HG03342 (cell line): Measurements from ENCODE around the gene KDM4B.

Experiments used
- ATAC-seq: cut with Tn5 transposase; IDR thresholded peaks from one replicate; pipeline ENCODE4 v1.9.1; 2021; ENCODE audit warnings: mild to moderate bottlenecking, moderate library complexity; ENCODE audit not compliant: unreplicated experiment

KDM4B gene

GRCh38 chr19:5086230-5086629, 117.3 kb downstream of the KDM4B start:
- ATAC-seq = no peak

DNA sequence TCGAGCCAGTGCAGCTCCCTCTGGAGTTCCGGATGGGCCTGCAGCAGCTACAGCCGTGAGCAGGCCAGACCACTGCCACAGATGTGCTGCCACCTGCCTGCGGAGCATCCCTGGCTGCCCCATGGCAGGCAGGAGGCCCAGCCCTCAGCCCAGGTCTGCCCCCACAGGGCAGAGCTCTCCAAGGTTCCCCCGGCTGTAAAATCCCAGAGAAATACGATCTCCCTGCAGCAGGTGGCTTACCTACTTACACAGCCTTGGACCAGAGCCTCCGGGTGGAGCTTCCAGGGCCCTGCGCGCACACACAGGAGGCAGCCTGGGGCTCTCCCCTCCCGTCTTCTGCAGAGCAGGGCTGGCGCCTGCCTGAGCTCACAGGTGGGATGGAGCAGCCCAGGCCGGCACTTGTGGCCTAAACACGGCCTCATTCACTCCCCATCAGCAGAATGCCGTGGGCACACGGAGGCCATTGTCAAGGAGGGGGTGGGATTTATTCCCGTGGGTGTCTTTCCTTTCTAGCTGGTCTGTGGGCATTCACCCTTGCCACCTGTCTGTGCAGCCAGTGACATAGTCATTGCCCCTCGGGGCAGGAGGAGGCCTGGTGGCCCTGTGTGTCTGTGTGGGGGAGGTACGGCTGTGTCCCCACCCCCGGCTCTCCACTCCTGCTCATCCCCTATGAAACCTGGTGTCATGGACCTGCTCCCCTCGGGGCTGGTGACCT, 118.0 kb downstream of the KDM4B start:
- no peak for ATAC-seq

DNA sequence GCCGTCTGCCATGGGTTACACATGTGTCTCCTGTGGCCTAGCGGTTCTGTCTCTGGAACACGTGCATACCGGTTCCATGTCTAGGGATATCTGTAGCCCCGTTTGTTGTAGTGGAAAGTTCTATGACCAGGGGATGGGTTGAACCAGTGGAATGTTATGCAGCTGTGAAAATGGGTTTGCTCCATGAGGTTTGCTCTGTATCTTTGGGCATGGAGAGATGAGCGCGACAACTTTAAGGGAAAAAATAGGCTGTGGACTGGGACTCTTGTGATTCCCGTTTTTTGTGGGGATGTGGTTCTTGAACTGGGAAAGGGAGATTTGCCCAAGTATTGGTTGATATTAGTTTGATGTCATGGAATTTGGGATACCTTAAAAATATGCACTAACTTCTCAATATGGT, 120.4 kb downstream of the KDM4B start:
- no peak for ATAC-seq

- ATAC-seq = no peak
These were observed 121.6 kb downstream of the KDM4B start for GRCh38 chr19:5090465-5091017.

- ATAC-seq = no peak
These were observed 122.2 kb downstream of the KDM4B start for GRCh38 chr19:5091018-5091683.

DNA sequence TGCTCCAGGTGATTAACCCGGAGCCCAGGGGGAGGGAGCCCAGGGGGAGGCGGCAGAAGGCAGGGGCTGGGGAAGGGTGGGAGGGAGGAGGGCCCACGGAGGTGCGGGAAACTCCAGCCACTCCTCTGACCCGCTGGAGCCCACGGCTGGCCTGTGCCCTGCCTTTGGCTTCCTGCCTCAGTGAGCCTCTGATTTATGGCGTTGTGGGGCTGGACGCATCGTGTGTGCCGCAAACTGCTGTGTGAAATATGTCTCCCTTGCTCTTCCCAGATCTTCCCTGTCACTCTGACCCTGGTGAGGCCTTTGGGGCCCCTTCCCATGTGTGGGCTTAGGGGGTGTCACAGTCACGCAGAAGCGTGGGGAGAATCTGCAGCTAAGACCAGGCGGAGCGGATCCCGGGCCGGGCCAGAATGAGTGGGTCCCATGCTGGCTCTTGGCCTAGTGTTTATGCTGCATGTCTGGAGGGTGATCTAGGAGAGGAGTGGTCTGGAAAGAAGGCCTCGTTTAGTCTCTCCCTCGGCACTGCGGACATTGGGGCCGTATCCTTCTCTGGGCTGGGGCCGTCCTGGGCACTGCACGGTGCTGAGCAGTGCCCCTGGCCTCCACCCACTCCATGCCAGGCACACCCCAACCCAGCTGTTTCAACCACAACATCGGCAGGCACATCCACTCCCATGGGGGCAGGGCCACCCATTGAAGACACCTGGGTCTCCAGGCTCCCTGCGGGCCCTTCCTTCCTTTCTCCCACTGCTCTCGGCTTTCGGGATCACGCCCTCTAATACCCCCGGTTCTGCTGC, 123.0 kb downstream of the KDM4B start:
- no peak for ATAC-seq

DNA sequence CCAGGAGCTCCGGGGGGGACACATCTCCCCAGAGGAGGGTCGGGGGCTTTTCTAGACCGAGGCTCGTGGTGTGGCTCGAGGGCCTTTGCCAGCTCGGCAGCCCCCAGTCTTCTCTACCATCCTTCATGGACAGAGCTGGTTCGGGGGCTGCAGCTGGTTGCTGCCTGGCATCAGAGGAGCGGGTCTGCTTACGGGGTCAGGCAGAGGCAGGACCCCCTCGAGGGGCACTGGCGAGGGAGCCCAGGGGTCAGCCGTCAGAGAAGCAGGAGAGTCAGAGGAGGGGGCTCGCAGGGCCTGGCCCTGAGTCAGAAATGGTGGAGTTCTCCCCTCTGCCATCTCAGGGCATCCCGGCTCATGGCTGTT, 123.5 kb downstream of the KDM4B start:
- no peak for ATAC-seq

DNA sequence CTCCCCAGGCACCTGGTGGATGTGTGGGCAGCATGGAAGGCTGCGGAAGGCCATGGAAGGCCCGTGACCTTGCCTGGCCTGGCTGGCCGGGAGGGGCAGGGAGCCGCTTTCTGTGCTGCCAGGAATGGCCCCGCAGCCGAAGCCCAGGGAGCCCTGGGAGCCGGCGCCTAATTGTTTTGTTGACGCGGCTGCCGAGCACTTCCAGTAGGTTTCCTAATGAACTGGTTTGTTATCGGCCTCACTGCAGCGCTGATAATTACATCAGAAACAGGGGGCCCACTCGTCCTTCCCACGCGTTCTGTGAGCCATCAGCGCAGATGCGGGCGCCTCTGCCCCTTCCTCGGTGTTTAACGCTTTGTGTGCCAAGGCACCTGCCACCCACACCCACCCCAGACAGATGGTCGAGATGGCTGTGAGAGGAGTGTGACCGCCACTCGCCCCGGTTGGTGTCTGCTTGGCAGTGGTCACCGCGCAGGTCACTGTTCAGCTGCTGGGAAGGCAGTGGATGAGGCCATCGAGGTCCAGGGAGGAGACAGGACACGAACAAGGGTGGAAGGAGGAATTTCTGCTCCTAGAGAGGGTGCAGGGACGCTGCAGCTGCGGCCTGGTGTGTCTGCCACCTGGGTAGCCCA, 124.5 kb downstream of the KDM4B start:
- ATAC-seq = no peak

DNA sequence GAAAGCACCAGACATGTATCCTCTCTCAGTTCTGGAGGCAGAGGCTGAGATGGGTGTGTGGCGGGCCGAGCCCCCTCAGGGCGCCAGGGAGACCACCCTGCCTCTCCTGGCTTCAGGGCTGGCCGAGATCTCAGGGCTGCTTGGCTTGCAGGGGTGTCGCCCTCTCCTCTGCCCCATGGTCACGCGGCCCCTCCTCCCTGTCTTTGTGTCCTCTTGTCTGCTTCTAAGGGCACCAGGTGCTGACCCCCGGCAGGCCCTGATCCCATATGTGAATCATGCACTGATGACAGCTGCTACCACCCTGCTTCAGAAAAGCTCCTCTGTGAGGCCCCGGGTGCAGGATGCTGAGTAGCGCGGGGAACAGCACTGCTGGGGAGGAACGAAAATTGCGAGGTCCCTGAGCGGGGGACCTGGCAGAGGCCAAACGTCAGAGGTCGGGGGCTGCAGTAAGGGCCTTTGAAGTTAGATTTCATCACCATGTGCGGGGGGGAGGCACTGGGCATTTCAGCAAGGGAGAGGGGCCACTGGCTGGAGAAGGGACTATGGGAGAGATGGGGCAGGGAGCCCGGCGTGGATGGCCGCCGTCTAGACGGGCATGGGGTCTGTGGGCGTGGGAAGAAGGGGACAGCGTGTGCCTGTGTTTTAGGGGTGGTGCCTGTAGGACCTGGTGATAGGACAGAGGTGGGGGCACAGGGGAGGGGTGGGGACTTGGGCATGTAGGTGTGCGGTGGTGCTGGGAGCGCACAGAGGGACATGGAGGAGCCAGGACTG, 125.2 kb downstream of the KDM4B start:
- no peak for ATAC-seq

GRCh38 chr19:5094768-5095567, 126.1 kb downstream of the KDM4B start:
- ATAC-seq = no peak

GRCh38 chr19:5095568-5095850, 126.6 kb downstream of the KDM4B start:
- no peak for ATAC-seq

GRCh38 chr19:5096536-5096935, 127.6 kb downstream of the KDM4B start:
- ATAC-seq = no peak

DNA sequence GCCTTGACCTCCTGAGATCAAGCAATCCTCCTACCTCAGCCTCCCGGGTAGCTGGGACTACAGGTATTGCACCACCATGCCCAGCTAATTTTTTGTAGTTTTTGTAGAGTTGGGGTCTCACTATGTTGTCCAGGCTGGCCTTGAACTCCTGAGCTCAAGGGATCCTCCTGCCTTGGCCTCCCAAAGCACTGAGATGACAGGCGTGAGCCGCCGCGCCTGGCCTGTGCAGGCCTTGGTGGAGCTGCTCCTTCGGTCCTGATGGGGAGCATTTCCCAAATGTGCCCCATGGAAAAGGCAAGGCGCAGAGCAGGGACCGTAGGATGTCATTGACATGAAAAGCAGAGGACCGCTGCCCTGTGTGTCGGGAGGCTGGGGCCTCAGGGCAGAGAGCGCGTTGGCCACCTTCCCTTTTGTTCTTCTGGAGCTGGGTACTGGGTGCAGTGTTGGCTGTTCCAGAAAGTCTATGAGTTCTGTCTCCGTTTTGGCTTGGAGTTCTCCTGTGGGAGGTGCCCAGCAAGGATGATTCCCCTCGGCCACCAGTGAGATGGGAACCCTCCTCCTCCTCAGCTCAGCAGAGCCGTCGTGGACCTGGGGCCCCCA, 128.5 kb downstream of the KDM4B start:
- no peak for ATAC-seq

DNA sequence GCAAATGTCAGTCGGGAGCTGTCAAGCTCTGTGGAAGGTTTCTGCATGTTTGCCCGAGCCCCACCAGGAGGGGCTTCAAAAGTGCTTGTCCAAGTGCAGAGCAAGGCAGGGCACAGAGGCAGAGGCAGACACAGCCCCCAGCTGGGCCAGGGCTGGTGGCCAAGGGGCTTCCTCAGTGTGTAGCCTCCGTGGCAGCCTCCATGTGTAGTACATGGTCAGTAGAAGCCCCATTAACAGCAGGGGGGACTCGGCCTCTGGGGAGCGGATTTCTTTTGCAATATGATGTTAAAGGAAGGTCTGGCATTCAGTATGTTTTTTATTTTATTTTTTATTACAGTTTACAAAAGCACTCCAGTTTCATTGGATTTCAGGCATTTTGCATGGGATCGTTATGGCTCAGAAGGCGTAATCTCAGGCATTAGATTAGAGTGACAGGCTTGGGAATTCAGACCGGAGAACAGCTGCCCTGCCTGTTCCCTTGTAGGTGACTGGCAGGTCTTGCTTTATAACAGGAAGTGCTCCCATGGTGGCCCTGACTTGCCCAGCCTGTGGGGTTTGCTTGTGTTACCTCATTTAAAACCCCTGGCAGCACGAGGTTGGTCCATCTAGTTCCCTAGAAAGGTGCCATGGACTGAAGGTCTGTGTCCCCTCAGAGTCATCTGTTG, 129.2 kb downstream of the KDM4B start:
- ATAC-seq = no peak

DNA sequence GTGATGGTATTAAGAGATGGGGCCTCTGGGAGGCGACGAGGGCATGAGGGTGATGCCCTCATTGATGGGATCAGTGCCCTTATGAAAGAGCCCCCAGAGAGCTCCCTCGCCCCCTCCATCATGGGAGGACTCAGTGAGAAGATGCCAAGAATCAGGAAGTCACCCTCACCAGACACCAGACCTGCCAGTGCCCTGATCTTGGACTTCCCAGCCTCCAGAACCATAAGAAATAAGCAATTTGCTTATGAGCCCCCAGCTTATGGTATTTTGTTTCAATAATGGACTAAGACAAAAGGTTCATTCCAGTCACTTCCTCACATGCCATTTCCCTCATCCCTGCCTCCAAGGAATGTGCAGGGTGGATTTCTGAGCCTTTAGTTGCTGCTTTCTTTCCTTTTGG, 129.7 kb downstream of the KDM4B start:
- no peak for ATAC-seq

GRCh38 chr19:5099701-5100221, 130.8 kb downstream of the KDM4B start:
- ATAC-seq = no peak

GRCh38 chr19:5101871-5102270, 133.0 kb downstream of the KDM4B start:
- no peak for ATAC-seq

- ATAC-seq = no peak
These were observed 133.6 kb downstream of the KDM4B start for GRCh38 chr19:5102520-5102919.
